Endothelial cell of umbilical vein (primary cell): ENCODE measurements around the gene LRIT2. TPM values are rescaled to one million over a fixed set of nuclear protein-coding genes. Genes with fewer than 3 reads are reported as not detected.

Experiments used
- BruUV-seq: library from RNA; stranded (reverse); fragments of 400-500 nt; replicated peaks from 2 replicates; lab custom pipeline; 2021; lab: Mats Ljungman, UMichigan
- CTCF ChIA-PET: fragments of 300-600, 350-600 bp; sonication (Branson Sonifier 250); formaldehyde crosslinking; loops from one replicate; lab custom pipeline; 2021; ENCODE audit warnings: antibody characterized with exemption, inconsistent platforms; lab: Charles Lee
- POLR2A ChIA-PET: fragments of 300-600, 350-600 bp; sonication (Branson Sonifier 250); formaldehyde crosslinking; loops from one replicate; lab custom pipeline; 2021; ENCODE audit warnings: antibody characterized with exemption, inconsistent platforms; lab: Charles Lee
- DNase-seq: peaks from one replicate; pipeline ENCODE4 v3.0.0-alpha.2; 2011; ENCODE audit warnings: low read depth, low spot score
- FAIRE-seq: peaks from 2 replicates; lab custom pipeline; 2011; peaks lifted over from hg19 to GRCh38; lab: Jason Lieb, UNC
- H2AFZ ChIP-seq: 2 replicates; pipeline ENCODE4 v1.6.0; 2012; ENCODE audit warnings: low read depth, low read length, control low read depth, inconsistent platforms
- H3K27ac ChIP-seq: 2 replicates; pipeline ENCODE4 v1.5.1; 2011; ENCODE audit warnings: low read depth, mild to moderate bottlenecking, control low read depth, low read length, moderate library complexity; ENCODE audit not compliant: insufficient read depth
- H3K27me3 ChIP-seq, 2 experiments: 2 replicates each; pipeline versions ENCODE4 v1.6.0 to v1.6.1; 2011; ENCODE audit warnings: low read length in 2 of 2, mixed read lengths in 1 of 2; ENCODE audit not compliant: control insufficient read depth in 2 of 2, insufficient read depth in 2 of 2
- H3K36me3 ChIP-seq, 2 experiments: 2 replicates in 1 of 2; 3 replicates in 1 of 2; pipeline ENCODE4 v1.5.1; 2011; ENCODE audit warnings: low read length in 2 of 2, mild to moderate bottlenecking in 1 of 2, moderate library complexity in 1 of 2; ENCODE audit not compliant: control insufficient read depth in 2 of 2, insufficient read depth in 2 of 2; ENCODE audit errors: extremely low read depth in 1 of 2
- H3K4me1 ChIP-seq: 3 replicates; pipeline ENCODE4 v1.5.1; 2011; ENCODE audit warnings: mild to moderate bottlenecking, low read length; ENCODE audit not compliant: control insufficient read depth, insufficient read depth; ENCODE audit errors: extremely low read depth
- H3K4me2 ChIP-seq: 2 replicates; pipeline ENCODE4 v1.6.1; 2011; ENCODE audit warnings: low read length, control low read depth, mixed read lengths; ENCODE audit not compliant: insufficient read depth
- H3K4me3 ChIP-seq, 3 experiments: fragments of 200-600 bp in 1 of 3; sonication (generic), shearing (Covaris generic) in 1 of 3; replicated peaks in 1 of 3; 2 replicates each; pipeline ENCODE4 v1.5.1; 2011 to 2016; ENCODE audit warnings: control low read depth in 3 of 3, low read length in 3 of 3, mild to moderate bottlenecking in 2 of 3, inconsistent platforms in 1 of 3, low read depth in 1 of 3, moderate library complexity in 1 of 3; ENCODE audit not compliant: insufficient read depth in 1 of 3
- H3K79me2 ChIP-seq: 2 replicates; pipeline ENCODE4 v1.6.0; 2012; ENCODE audit warnings: low read length, inconsistent platforms; ENCODE audit not compliant: control insufficient read depth, insufficient read depth
- H3K9ac ChIP-seq: replicated peaks from 2 replicates; pipeline ENCODE3; 2011; ENCODE audit warnings: low read length, control low read depth; ENCODE audit not compliant: insufficient read depth; ENCODE audit errors: extremely low read depth
- H3K9me1 ChIP-seq: replicated peaks from 3 replicates; pipeline ENCODE4 v1.6.0; 2011; ENCODE audit warnings: mild to moderate bottlenecking, low read length; ENCODE audit not compliant: control insufficient read depth, insufficient read depth; ENCODE audit errors: extremely low read depth
- H3K9me3 ChIP-seq: replicated peaks from 2 replicates; pipeline ENCODE4 v1.5.1; 2012; ENCODE audit warnings: low read length, inconsistent platforms; ENCODE audit not compliant: control insufficient read depth, insufficient read depth
- H4K20me1 ChIP-seq: replicated peaks from 2 replicates; pipeline ENCODE3; 2011; ENCODE audit warnings: mild to moderate bottlenecking, low read length; ENCODE audit not compliant: control insufficient read depth, insufficient read depth; ENCODE audit errors: extremely low read depth
- CTCF ChIP-seq, 2 donors: IDR thresholded peaks; 1 replicate in 1 of 2; 2 replicates in 1 of 2; pipeline ENCODE4 v1.5.1; 2011; ENCODE audit warnings: low read length in 2 of 2, mild to moderate bottlenecking in 2 of 2, moderate library complexity in 2 of 2, control low read depth in 1 of 2, inconsistent platforms in 1 of 2, low read depth in 1 of 2; ENCODE audit not compliant: insufficient read depth in 1 of 2; ENCODE audit errors: extremely low read depth in 1 of 2
- EZH2 ChIP-seq: IDR thresholded peaks from 2 replicates; pipeline ENCODE4 v1.6.1; 2012; ENCODE audit warnings: borderline replicate concordance, low read depth, mild to moderate bottlenecking, moderate library complexity, low read length, inconsistent platforms; ENCODE audit not compliant: severe bottlenecking
- FOS ChIP-seq: IDR thresholded peaks from 2 replicates; pipeline ENCODE4 v1.6.1; 2011; ENCODE audit warnings: mild to moderate bottlenecking, low read length, moderate library complexity, borderline replicate concordance; ENCODE audit not compliant: insufficient read depth
- GATA2 ChIP-seq: IDR thresholded peaks from 2 replicates; pipeline ENCODE4 v1.7.0; 2011; ENCODE audit warnings: low read depth, mild to moderate bottlenecking, moderate library complexity, mixed read lengths, low read length; ENCODE audit not compliant: insufficient read length, insufficient read depth
- JUN ChIP-seq: IDR thresholded peaks from 2 replicates; pipeline ENCODE4 v1.6.1; 2011; ENCODE audit warnings: borderline replicate concordance, low read depth; ENCODE audit not compliant: insufficient read length, insufficient read depth
- MAX ChIP-seq: IDR thresholded peaks from 2 replicates; pipeline ENCODE4 v1.6.1; 2011; ENCODE audit not compliant: insufficient read depth, insufficient read length
- MYC ChIP-seq: IDR thresholded peaks from one replicate; pipeline ENCODE4 v1.6.1; 2011; ENCODE audit warnings: mild to moderate bottlenecking, low read depth, low read length
- POLR2A ChIP-seq: IDR thresholded peaks from 2 replicates; pipeline ENCODE4 v1.6.1; 2012; ENCODE audit warnings: low read depth, mild to moderate bottlenecking, control low read depth, low read length
- POLR2AphosphoS5 ChIP-seq: IDR thresholded peaks from 2 replicates; pipeline ENCODE4 v1.6.1; 2012; ENCODE audit warnings: low read depth, mild to moderate bottlenecking, control low read depth, low read length, moderate library complexity; ENCODE audit not compliant: insufficient read depth
- dilution Hi-C: fragments of 300-500 bp; cut with MboI; formaldehyde crosslinking; loops from one replicate; pipeline ENCODE4 v1.15.0; 2019; ENCODE audit warnings: low sequenced_read_pairs; ENCODE audit not compliant: extremely low pct_ligation_motif_present
- intact Hi-C: fragments of 100-400 bp; cut with micrococcal nuclease; formaldehyde crosslinking; loops from one replicate; pipeline ENCODE4 v1.10.0; 2022
- polyA plus RNA-seq, 4 experiments: library from polyadenylated mRNA; depleted of rRNA in 3 of 4; stranded (reverse) in 3 of 4; unstranded in 1 of 4; fragments of >200 nt; gene quantifications; 2 replicates each; pipeline versions ENCODE4 v1.2.1 to v1.2.3, GENCODE V29; 2011 to 2012; ENCODE audit warnings: missing spikeins in 1 of 4
- total RNA-seq: library from RNA; stranded (reverse); gene quantifications from 2 replicates; pipeline ENCODE4 v1.2.3, GENCODE V29; 2021

The LRIT2 gene
- total and polyA plus RNA-seq, 2 donors (not counting 3 experiments of a cell fraction or from before 2014, with no cell fraction given) = not detected

GRCh38 chr10:84241185-84241790, 15.9 kb upstream of the LRIT2 start, which contains the start of gene LRIT1:
TSS of gene LRIT1 (minus strand) at chr10:84241546. CDS start at chr10:84241439, 107 bp downstream.
- Histone ChIP-seq H3K27me3 (no peaks in the 10 kb centered on the region), H3K9ac (no peak within 1 kb of the TSS), H3K4me1 (no peaks in the 10 kb centered on the region), H3K36me3 (no peaks in the 10 kb centered on the region), H3K27ac (no peak within 1 kb of the TSS), H3K4me3 (no peak within 1 kb of the TSS), H3K4me2 (no peak within 1 kb of the TSS), H4K20me1 (no peaks in the 10 kb centered on the region), H3K9me1 (no peaks in the 10 kb centered on the region), H3K79me2 (no peaks in the 10 kb centered on the region), H3K9me3 (no peaks in the 10 kb centered on the region), H2AFZ (no peak within 1 kb of the TSS)
- ChIA-PET POLR2A (no interaction called here), CTCF (interaction anchor here (1.3 kb wide), 1 partner anchor 16 kb away, joined by 3 read pairs; no protein-coding TSS in a partner anchor)
- TF ChIP-seq GATA2 (no peak), JUN (no peak), FOS (no peak), POLR2A (no peak), MYC (no peak), EZH2 (no peak), CTCF (IDR thresholded peaks at IDR 0.05; ENCODE audit: extremely low read depth in 1 of 2, insufficient read depth in 1 of 2, low read depth in 1 of 2, low read length in 2 of 2) (no peak), POLR2AphosphoS5 (no peak), MAX (no peak)
- BruUV-seq = no TSS peak
- FAIRE-seq (no peak), DNase-seq (no peak)
- dilution Hi-C loops (no loop called here), intact Hi-C loops (no loop called here)
